MCF 10A (cell line): ENCODE results near the gene C5orf63. TPM values are rescaled to one million over a fixed set of nuclear protein-coding genes. Genes with fewer than 3 reads are reported as not detected.

Experiments used
- BruUV-seq: library from RNA; stranded (reverse); fragments of 400-500 nt; replicated peaks from 2 replicates; lab custom pipeline; 2021; lab: Mats Ljungman, UMichigan
- CTCF ChIA-PET: fragments of 300-600 bp; sonication (Branson Sonifier 250); formaldehyde crosslinking; extraction: SDS; loops from one replicate; lab custom pipeline; 2021; ENCODE audit warnings: antibody characterized with exemption, inconsistent platforms; lab: Yijun Ruan, JAX
- POLR2A ChIA-PET: fragments of 300-600, 350-650 bp; sonication (Branson Sonifier 250); formaldehyde crosslinking; extraction: SDS; loops from one replicate; lab custom pipeline; 2020; ENCODE audit warnings: antibody characterized with exemption, inconsistent platforms; lab: Yijun Ruan, JAX
- DNase-seq: peaks from one replicate; pipeline ENCODE4 v3.0.0-alpha.2; 2018; ENCODE audit not compliant: unreplicated experiment
- H3K27ac Mint-ChIP-seq: one replicate; pipeline ENCODE4 v1.8.0; 2022; ENCODE audit warnings: mild to moderate bottlenecking, low read depth, mixed read lengths; ENCODE audit not compliant: unreplicated experiment
- H3K27me3 Mint-ChIP-seq: one replicate; pipeline ENCODE4 v1.8.0; 2022; ENCODE audit warnings: mixed read lengths; ENCODE audit not compliant: insufficient read depth, unreplicated experiment
- H3K36me3 Mint-ChIP-seq: one replicate; pipeline ENCODE4 v1.8.0; 2022; ENCODE audit warnings: mild to moderate bottlenecking, moderate library complexity, mixed read lengths; ENCODE audit not compliant: insufficient read depth, unreplicated experiment
- H3K4me1 Mint-ChIP-seq: one replicate; pipeline ENCODE4 v1.8.0; 2022; ENCODE audit warnings: mixed read lengths; ENCODE audit not compliant: insufficient read depth, unreplicated experiment
- H3K4me3 Mint-ChIP-seq: one replicate; pipeline ENCODE4 v1.8.0; 2022; ENCODE audit warnings: mild to moderate bottlenecking, moderate library complexity, mixed read lengths; ENCODE audit not compliant: unreplicated experiment
- H3K9me3 Mint-ChIP-seq: one replicate; pipeline ENCODE4 v1.8.0; 2022; ENCODE audit warnings: mixed read lengths; ENCODE audit not compliant: unreplicated experiment
- intact Hi-C: fragments of 100-400 bp; cut with micrococcal nuclease; formaldehyde crosslinking; loops from 2 replicates; pipeline ENCODE4 v1.14.1; 2022
- total RNA-seq: library from RNA; stranded (reverse); gene quantifications from 2 replicates; pipeline ENCODE4 v1.2.3, GENCODE V29; 2022
- TF ChIP-seq, protein P1 (sequence below): fragments of 200-600 bp; IDR thresholded peaks from one replicate; pipeline ENCODE4 v1.8.0; 2022; ENCODE audit warnings: antibody characterized with exemption, mild to moderate bottlenecking; ENCODE audit not compliant: unreplicated experiment

Gene C5orf63
- total RNA-seq, 1 experiment from 2014 or later, result 10.8 TPM

- ChIA-PET POLR2A (interaction anchor here (0.6 kb wide), 1 partner anchor 50 kb away, joined by 3 read pairs; no protein-coding TSS in a partner anchor), CTCF (interaction anchor here (0.6 kb wide), 1 partner anchor 58 kb away, joined by 3 read pairs; no protein-coding TSS in a partner anchor)
- BruUV-seq, result no TSS peak
- no peak for DNase-seq
- Mint-ChIP-seq H3K27me3 (no peaks in the 10 kb centered on the region), H3K36me3 (no peaks in the 10 kb centered on the region), H3K27ac (no peak overlapping the region), H3K9me3 (no peaks in the 10 kb centered on the region), H3K4me3 (no peak overlapping the region), H3K4me1 (peaks cover 7% of the 10 kb centered on the region)
- intact Hi-C loops, result no loop called here
- TF ChIP-seq, protein P1, sequence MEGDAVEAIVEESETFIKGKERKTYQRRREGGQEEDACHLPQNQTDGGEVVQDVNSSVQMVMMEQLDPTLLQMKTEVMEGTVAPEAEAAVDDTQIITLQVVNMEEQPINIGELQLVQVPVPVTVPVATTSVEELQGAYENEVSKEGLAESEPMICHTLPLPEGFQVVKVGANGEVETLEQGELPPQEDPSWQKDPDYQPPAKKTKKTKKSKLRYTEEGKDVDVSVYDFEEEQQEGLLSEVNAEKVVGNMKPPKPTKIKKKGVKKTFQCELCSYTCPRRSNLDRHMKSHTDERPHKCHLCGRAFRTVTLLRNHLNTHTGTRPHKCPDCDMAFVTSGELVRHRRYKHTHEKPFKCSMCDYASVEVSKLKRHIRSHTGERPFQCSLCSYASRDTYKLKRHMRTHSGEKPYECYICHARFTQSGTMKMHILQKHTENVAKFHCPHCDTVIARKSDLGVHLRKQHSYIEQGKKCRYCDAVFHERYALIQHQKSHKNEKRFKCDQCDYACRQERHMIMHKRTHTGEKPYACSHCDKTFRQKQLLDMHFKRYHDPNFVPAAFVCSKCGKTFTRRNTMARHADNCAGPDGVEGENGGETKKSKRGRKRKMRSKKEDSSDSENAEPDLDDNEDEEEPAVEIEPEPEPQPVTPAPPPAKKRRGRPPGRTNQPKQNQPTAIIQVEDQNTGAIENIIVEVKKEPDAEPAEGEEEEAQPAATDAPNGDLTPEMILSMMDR, result no peak
These were observed 23.2 kb upstream of the C5orf63 start for GRCh38 chr5:127096328-127096993.

DNA sequence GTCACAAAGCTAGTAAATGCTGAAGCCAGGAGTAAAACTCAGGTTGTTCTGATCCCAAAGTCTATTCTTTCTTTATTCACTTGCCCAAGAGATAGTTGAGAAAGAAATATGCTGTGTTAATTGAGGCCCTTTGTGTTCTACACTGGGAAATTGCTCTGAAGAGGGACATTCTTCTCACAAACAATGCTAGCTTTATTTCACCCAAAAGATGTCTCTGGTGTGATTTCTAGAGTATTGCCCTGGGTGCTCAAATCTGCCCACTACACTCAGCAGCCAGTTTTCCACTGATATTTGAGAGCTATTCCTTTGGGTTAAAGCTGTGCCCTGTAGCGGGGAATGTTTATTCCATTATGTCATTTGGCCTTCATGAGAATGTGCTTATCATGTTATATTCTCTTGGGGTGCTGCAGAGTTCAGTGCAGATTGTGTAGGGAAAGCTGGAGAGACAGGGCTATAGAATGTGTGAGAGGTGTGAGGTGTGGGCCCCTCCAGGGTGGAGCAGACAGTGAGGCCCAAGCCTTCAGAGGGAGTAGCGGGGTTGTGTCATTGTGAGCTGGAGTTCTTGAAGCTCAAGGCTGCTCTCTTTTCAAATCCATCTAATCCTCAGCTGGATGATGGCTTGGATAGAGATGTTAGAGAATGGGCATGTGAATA, 21.0 kb upstream of the C5orf63 start:
- TF ChIP-seq, protein P1, result no peak
- H3K4me1 Mint-ChIP-seq, result peaks cover 9% of the 10 kb centered on the region
- BruUV-seq, result no TSS peak
- intact Hi-C loops, result no loop called here
- no peak overlapping the region for H3K27ac Mint-ChIP-seq
- H3K9me3 Mint-ChIP-seq, result no peaks in the 10 kb centered on the region
- ChIA-PET CTCF (interaction anchor here (0.7 kb wide), 1 partner anchor 234 kb away, joined by 3 read pairs; no protein-coding TSS in a partner anchor), POLR2A (interaction anchor here (1.0 kb wide), 1 partner anchor 16 kb away, joined by 3 read pairs; no protein-coding TSS in a partner anchor)
- H3K27me3 Mint-ChIP-seq, result no peaks in the 10 kb centered on the region
- no peaks in the 10 kb centered on the region for H3K36me3 Mint-ChIP-seq
- H3K4me3 Mint-ChIP-seq, result no peak overlapping the region
- no peak for DNase-seq

DNA sequence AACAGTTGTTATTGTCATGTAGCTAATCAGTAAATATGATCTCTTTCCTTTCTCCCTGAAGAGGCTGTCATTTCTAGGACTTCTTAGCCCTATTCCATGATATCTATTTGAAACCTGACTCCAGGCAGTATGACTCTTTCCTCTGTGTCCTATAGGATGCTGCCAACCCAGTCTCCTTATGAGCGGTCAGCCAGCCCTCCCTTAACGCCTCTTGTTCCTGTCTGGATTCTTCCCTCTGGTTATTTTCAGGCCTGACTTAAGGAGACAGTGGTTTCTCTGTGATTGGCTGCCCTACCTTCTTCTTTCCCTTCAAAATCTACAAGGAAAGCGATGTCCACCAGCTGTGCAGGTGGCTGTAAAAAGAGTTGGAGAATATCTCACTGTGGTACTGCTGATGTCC, 19.4 kb upstream of the C5orf63 start:
- intact Hi-C loops, result no loop called here
- ChIA-PET POLR2A (no interaction called here), CTCF (no interaction called here)
- Mint-ChIP-seq H3K4me1 (peaks cover 25% of the 10 kb centered on the region), H3K27ac (no peak overlapping the region), H3K27me3 (no peaks in the 10 kb centered on the region), H3K9me3 (no peaks in the 10 kb centered on the region), H3K36me3 (no peaks in the 10 kb centered on the region), H3K4me3 (no peak overlapping the region)
- BruUV-seq, result no TSS peak
- TF ChIP-seq, protein P1, result no peak
- peak; percentile 72 for DNase-seq

GRCh38 chr5:127089191-127089590, 15.9 kb upstream of the C5orf63 start:
- TF ChIP-seq, protein P1, result no peak
- H3K27me3 Mint-ChIP-seq, result no peaks in the 10 kb centered on the region
- CTCF ChIA-PET, result interaction anchor here (0.6 to 2.5 kb wide), 5 partner anchors 16 to 442 kb away, joined by 3 to 14 read pairs (median 3); partner anchors contain the start of gene C5orf63
- no peaks in the 10 kb centered on the region for H3K36me3 Mint-ChIP-seq
- intact Hi-C loops, result loop anchor here (5.0 kb wide), 1 partner anchor 127 kb away; no protein-coding TSS in a partner anchor
- no peaks in the 10 kb centered on the region for H3K9me3 Mint-ChIP-seq
- H3K4me3 Mint-ChIP-seq, result no peak overlapping the region
- POLR2A ChIA-PET, result interaction anchor here (0.7 to 2.5 kb wide), 8 partner anchors 10 to 191 kb away, joined by 3 to 16 read pairs (median 6); partner anchors contain the start of gene C5orf63
- no peak for DNase-seq
- BruUV-seq, result no TSS peak
- no peak overlapping the region for H3K27ac Mint-ChIP-seq
- H3K4me1 Mint-ChIP-seq, result peaks cover 31% of the 10 kb centered on the region
